Measurements from ENCODE around the gene AOPEP.

- TF ChIP-seq POLR2AphosphoS5 (IDR thresholded peaks at IDR 0.05) (no peak), CTCF (IDR thresholded peaks at IDR 0.05) (no peak), POLR2A (IDR thresholded peaks at IDR 0.05) (no peak), EP300 (IDR thresholded peaks at IDR 0.05) (no peak)
Observed at GRCh38 chr9:94801681-94802080, 75.2 kb downstream of the AOPEP start.
